Stimulated activated naive CD8-positive, alpha-beta T cell treated with anti-CD3 and anti-CD28 coated beads, Interleukin-15, Interleukin-2, amounts not matched to agents 100 ng/mL and 50 ng/mL, for 24 hours (primary cell): ENCODE measurements around the gene DYNLL1.
"Not testable (repeated sequence)": the region's sequence is repeated elsewhere in the genome, so short reads cannot be mapped to it uniquely, and the experiment has no call there.

ENCODE experiments used
- H3K27ac Mint-ChIP-seq: one replicate; pipeline ENCODE4 v1.8.0; 2021; ENCODE audit warnings: mild to moderate bottlenecking, mixed read lengths
- H3K27me3 Mint-ChIP-seq: one replicate; pipeline ENCODE4 v1.8.0; 2021; ENCODE audit warnings: mixed read lengths
- H3K36me3 Mint-ChIP-seq: one replicate; pipeline ENCODE4 v1.8.0; 2021; ENCODE audit warnings: low read depth, mixed read lengths
- H3K4me1 Mint-ChIP-seq: one replicate; pipeline ENCODE4 v1.8.0; 2021; ENCODE audit warnings: low read depth, mixed read lengths
- H3K4me3 Mint-ChIP-seq: one replicate; pipeline ENCODE4 v1.8.0; 2021; ENCODE audit warnings: mild to moderate bottlenecking, mixed read lengths
- H3K9me3 Mint-ChIP-seq: one replicate; pipeline ENCODE4 v1.8.0; 2021; ENCODE audit warnings: mixed read lengths

The DYNLL1 gene

GRCh38 chr12:120495731-120496412 is at the start of gene DYNLL1:
Gene DYNLL1, plus strand, starts transcription at chr12:120496113. Its CDS starts 309 bp downstream, at chr12:120496422.
- peak within 1 kb of the TSS; percentile 97 for H3K4me3 Mint-ChIP-seq
- H3K27ac Mint-ChIP-seq, result peak within 1 kb of the TSS; percentile 89
- H3K9me3 Mint-ChIP-seq, result no peaks in the 10 kb centered on the region
- peaks cover 29% of the 10 kb centered on the region for H3K4me1 Mint-ChIP-seq
- H3K27me3 Mint-ChIP-seq, result no peaks in the 10 kb centered on the region
- H3K36me3 Mint-ChIP-seq, result peaks cover 28% of the 10 kb centered on the region

DNA sequence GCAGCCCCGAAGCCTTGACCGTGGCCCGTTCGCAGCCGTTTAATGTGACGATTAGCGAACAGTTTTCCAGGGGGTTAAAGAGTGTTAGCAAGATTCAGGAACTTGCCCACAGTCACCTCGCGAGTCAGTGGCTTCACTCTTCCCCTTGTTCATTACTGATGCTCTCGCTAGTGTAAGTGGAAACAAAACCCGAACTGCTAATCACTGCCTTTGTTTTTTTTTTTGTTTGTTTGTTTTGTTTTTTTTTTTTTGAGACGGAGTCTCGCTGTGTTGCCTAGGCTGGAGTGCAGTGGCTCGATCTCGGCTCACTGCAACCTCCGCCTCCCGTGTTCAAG is 49.1 kb upstream of the DYNLL1 start:
- not testable (repeated sequence) for H3K27me3 Mint-ChIP-seq, H3K9me3 Mint-ChIP-seq
- H3K27ac Mint-ChIP-seq, result peak overlapping the region; percentile 97
- H3K36me3 Mint-ChIP-seq, result peaks cover 66% of the 10 kb centered on the region
- peaks cover 48% of the 10 kb centered on the region for H3K4me1 Mint-ChIP-seq
- H3K4me3 Mint-ChIP-seq, result peak overlapping the region; percentile 99

- Mint-ChIP-seq H3K27me3 (peaks cover 4% of the 10 kb centered on the region), H3K4me1 (peaks cover 45% of the 10 kb centered on the region), H3K9me3 (no peaks in the 10 kb centered on the region), H3K4me3 (peak overlapping the region; percentile 99), H3K36me3 (peaks cover 58% of the 10 kb centered on the region), H3K27ac (no peak overlapping the region)
These were observed 47.9 kb upstream of the DYNLL1 start for GRCh38 chr12:120447992-120448391.

DNA sequence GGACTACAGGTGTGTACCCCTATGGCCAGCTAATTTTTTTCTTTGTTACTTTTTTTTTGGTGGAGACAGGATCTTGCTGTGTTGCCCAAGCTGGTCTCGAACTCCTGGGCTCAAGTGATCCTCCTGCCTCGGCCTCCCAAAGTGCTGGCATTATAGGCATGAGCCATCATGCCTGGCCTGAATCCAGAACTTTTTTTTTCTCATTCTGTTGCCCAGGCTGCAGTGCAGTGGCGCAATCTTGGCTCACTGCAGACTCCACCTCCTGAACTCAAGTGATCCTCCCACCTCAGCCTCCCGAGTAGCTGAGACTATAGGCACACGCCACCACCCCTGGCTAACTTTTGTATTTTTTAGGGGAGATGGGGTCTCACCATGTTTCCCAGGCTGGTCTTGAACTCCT is 43.4 kb upstream of the DYNLL1 start:
- not testable (repeated sequence) for H3K27me3 Mint-ChIP-seq, H3K27ac Mint-ChIP-seq, H3K9me3 Mint-ChIP-seq, H3K4me3 Mint-ChIP-seq
- Mint-ChIP-seq H3K36me3 (peaks cover 45% of the 10 kb centered on the region), H3K4me1 (peaks cover 23% of the 10 kb centered on the region)

- Mint-ChIP-seq H3K9me3 (no peaks in the 10 kb centered on the region), H3K27ac (no peak overlapping the region), H3K4me3 (no peak overlapping the region), H3K27me3 (no peaks in the 10 kb centered on the region), H3K4me1 (peaks cover 17% of the 10 kb centered on the region), H3K36me3 (peaks cover 39% of the 10 kb centered on the region)
These were observed 42.7 kb upstream of the DYNLL1 start for GRCh38 chr12:120453060-120453750.

DNA sequence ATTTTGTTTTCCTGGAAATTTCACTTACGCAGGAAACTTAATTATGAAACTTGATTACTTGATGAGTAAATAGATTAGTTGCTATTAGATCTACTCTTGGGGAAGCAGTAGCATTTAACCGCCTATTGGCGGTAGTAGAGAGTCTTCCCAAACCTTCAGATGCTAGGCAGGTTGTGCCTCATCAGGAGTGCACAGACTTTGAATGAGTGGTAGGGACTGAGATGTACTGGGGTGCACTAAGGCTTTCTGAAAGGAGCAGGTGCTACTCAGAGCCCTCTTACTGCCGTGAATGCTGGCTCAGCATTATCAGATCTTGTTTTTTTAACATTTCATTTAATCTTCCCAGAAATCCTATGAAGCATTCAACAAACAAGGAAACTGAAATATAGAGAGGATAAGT is 41.9 kb upstream of the DYNLL1 start:
- no peak overlapping the region for H3K27ac Mint-ChIP-seq
- H3K4me1 Mint-ChIP-seq, result peaks cover 14% of the 10 kb centered on the region
- H3K36me3 Mint-ChIP-seq, result peaks cover 42% of the 10 kb centered on the region
- no peak overlapping the region for H3K4me3 Mint-ChIP-seq
- no peaks in the 10 kb centered on the region for H3K9me3 Mint-ChIP-seq
- no peaks in the 10 kb centered on the region for H3K27me3 Mint-ChIP-seq

DNA sequence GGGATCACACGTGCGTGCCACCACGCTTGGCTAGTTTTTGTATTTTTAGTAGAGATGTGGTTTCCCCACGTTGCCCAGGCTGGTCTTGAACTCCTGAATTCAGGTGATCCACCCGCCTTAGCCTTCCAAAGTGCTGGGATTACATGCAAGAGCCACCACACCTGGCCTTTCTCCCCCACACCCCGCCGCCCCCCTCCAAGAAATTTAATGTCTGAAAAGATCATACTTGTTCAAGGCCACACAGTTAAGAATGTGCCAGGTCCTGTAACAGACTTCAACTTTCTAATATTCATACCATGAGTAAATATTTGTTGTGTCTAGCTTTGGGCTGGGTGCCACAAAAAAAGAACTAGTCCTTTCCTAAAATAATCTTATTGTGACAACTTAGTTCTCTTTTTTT is 40.6 kb upstream of the DYNLL1 start:
- H3K9me3 Mint-ChIP-seq, result no peaks in the 10 kb centered on the region
- H3K27me3 Mint-ChIP-seq, result no peaks in the 10 kb centered on the region
- peaks cover 9% of the 10 kb centered on the region for H3K4me1 Mint-ChIP-seq
- peaks cover 41% of the 10 kb centered on the region for H3K36me3 Mint-ChIP-seq
- no peak overlapping the region for H3K27ac Mint-ChIP-seq
- H3K4me3 Mint-ChIP-seq, result no peak overlapping the region

GRCh38 chr12:120457133-120457532 is 38.8 kb upstream of the DYNLL1 start:
- peaks cover 49% of the 10 kb centered on the region for H3K36me3 Mint-ChIP-seq
- H3K27ac Mint-ChIP-seq, result peak overlapping the region; percentile 60
- H3K27me3 Mint-ChIP-seq, result no peaks in the 10 kb centered on the region
- peaks cover 9% of the 10 kb centered on the region for H3K4me1 Mint-ChIP-seq
- H3K9me3 Mint-ChIP-seq, result no peaks in the 10 kb centered on the region
- no peak overlapping the region for H3K4me3 Mint-ChIP-seq

GRCh38 chr12:120460157-120460556 is 35.8 kb upstream of the DYNLL1 start:
- H3K36me3 Mint-ChIP-seq, result peaks cover 74% of the 10 kb centered on the region
- H3K9me3 Mint-ChIP-seq, result no peaks in the 10 kb centered on the region
- peaks cover 5% of the 10 kb centered on the region for H3K4me1 Mint-ChIP-seq
- no peak overlapping the region for H3K27ac Mint-ChIP-seq
- no peak overlapping the region for H3K4me3 Mint-ChIP-seq
- H3K27me3 Mint-ChIP-seq, result no peaks in the 10 kb centered on the region

- Mint-ChIP-seq H3K27me3 (no peaks in the 10 kb centered on the region), H3K27ac (peak overlapping the region; percentile 76), H3K9me3 (no peaks in the 10 kb centered on the region), H3K4me1 (peaks cover 25% of the 10 kb centered on the region), H3K4me3 (no peak overlapping the region), H3K36me3 (peaks cover 79% of the 10 kb centered on the region)
These were observed 33.7 kb upstream of the DYNLL1 start for GRCh38 chr12:120462099-120462640.

DNA sequence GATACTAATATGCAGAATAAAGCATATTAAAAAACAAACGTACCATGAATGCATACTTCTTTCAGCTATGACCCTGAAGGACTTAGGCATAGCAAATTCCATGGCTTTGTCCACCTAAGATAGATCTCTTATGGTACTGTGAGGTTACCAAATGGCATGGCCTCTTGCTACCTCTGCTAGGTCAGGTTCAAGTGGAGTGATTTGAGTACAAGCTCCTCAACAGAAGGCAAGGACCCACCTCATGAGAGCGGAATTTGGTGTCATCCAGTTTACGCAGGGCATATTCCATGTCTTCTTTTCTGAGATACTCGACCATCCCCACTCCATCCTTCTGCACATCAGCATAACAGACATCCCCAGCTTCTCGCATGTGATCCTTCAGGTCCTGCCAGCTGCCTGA is 32.2 kb upstream of the DYNLL1 start:
- H3K4me1 Mint-ChIP-seq, result peaks cover 36% of the 10 kb centered on the region
- H3K27me3 Mint-ChIP-seq, result no peaks in the 10 kb centered on the region
- peaks cover 81% of the 10 kb centered on the region for H3K36me3 Mint-ChIP-seq
- no peak overlapping the region for H3K4me3 Mint-ChIP-seq
- no peaks in the 10 kb centered on the region for H3K9me3 Mint-ChIP-seq
- H3K27ac Mint-ChIP-seq, result peak overlapping the region; percentile 55

GRCh38 chr12:120465756-120466155 is 30.2 kb upstream of the DYNLL1 start:
- peak overlapping the region; percentile 53 for H3K27ac Mint-ChIP-seq
- peaks cover 44% of the 10 kb centered on the region for H3K4me1 Mint-ChIP-seq

GRCh38 chr12:120466560-120467315 is 29.2 kb upstream of the DYNLL1 start:
- H3K36me3 Mint-ChIP-seq, result peaks cover 63% of the 10 kb centered on the region
- peak overlapping the region; percentile 14 for H3K4me3 Mint-ChIP-seq
- no peaks in the 10 kb centered on the region for H3K9me3 Mint-ChIP-seq
- H3K27me3 Mint-ChIP-seq, result no peaks in the 10 kb centered on the region
- H3K4me1 Mint-ChIP-seq, result peaks cover 51% of the 10 kb centered on the region
- peak overlapping the region; percentile 50 for H3K27ac Mint-ChIP-seq

More at GRCh38 chr12:120465756-120466155, 30.2 kb upstream of the DYNLL1 start:
- H3K27me3 Mint-ChIP-seq, result no peaks in the 10 kb centered on the region
- peaks cover 68% of the 10 kb centered on the region for H3K36me3 Mint-ChIP-seq
- no peak overlapping the region for H3K4me3 Mint-ChIP-seq
- H3K9me3 Mint-ChIP-seq, result no peaks in the 10 kb centered on the region

- Mint-ChIP-seq H3K4me3 (peak overlapping the region; percentile 91), H3K36me3 (peaks cover 56% of the 10 kb centered on the region), H3K27ac (no peak overlapping the region), H3K4me1 (peaks cover 57% of the 10 kb centered on the region), H3K9me3 (no peaks in the 10 kb centered on the region), H3K27me3 (no peaks in the 10 kb centered on the region)
These were observed 28.5 kb upstream of the DYNLL1 start for GRCh38 chr12:120467439-120467838.

DNA sequence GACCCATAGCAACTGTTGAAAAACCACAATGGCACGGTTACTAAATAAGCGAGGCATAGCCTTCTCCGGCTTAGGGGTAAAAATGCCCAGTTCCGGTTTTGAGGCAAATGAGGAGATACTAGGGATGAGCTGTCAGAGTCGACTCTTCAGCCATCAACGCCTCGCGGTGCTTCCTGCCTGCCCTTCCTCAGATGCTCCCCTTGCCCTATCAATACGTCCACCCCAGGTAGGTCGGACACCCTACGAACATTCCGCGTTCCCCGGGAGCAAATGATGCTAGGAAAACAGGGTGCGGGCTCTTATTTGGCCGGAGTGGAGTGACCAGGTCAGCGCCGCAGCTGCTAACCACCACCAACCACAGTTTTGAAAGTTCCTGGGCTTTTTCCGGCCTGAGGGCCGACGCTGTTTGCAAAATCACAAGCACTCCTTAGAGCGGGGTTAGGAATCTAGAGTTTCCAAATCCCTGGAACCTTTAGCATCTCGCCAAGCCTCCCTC is 27.5 kb upstream of the DYNLL1 start:
- peak overlapping the region; percentile 91 for H3K4me3 Mint-ChIP-seq
- H3K27ac Mint-ChIP-seq, result peak overlapping the region; percentile 77
- H3K4me1 Mint-ChIP-seq, result peaks cover 63% of the 10 kb centered on the region
- H3K36me3 Mint-ChIP-seq, result peaks cover 47% of the 10 kb centered on the region
- H3K27me3 Mint-ChIP-seq, result no peaks in the 10 kb centered on the region
- no peaks in the 10 kb centered on the region for H3K9me3 Mint-ChIP-seq
